ENCODE results near the gene ZFP64.

The ZFP64 gene

DNA sequence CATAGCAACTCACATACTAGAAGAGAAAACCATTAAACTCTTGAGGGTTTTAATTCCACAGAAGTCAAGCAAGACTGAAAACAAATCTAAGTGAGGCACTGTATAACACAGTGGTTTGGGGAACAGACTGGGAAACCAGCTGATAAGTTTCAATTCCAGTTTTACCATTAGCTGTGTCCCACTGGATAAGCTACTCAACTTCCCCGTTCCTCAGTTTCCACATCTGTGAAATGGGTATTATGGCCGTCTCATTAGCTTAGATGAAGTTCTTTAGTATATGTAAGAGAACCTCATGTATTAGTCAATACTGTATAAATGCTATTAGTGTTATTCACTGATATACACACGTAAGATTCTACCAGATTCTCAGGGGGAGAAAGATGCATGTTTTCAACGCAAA is 89.0 kb downstream of the ZFP64 start:
- Histone ChIP-seq H3K9me3 (ENCODE audit: control insufficient read depth, insufficient read depth, low read length) (no peaks in the 10 kb centered on the region), H3K27ac (ENCODE audit: low read depth, low read length) (no peak overlapping the region), H3F3A (ENCODE audit: control insufficient read depth, insufficient read depth) (no peaks in the 10 kb centered on the region), H3K4me1 (ENCODE audit: control insufficient read depth, low read length) (peaks cover 18% of the 10 kb centered on the region), H3K4me2 (ENCODE audit: low read length) (no peak overlapping the region), H3K9me2 (replicated peaks; ENCODE audit: control insufficient read depth, low read length) (no peaks in the 10 kb centered on the region), H3K36me3 (ENCODE audit: control insufficient read depth, low read length) (no peaks in the 10 kb centered on the region), H3K4me3 (ENCODE audit: low read length) (no peak overlapping the region), H3K79me2 (ENCODE audit: control insufficient read depth, low read length) (no peaks in the 10 kb centered on the region), H3K27me3 (ENCODE audit: control insufficient read depth, low read length) (peaks cover 15% of the 10 kb centered on the region), H4K20me1 (ENCODE audit: control insufficient read depth, insufficient read depth, low read depth, low read length) (no peaks in the 10 kb centered on the region)
- TF ChIP-seq CTCF (IDR thresholded peaks at IDR 0.05; ENCODE audit: low read depth, low read length, poor library complexity, severe bottlenecking) (no peak), EZH2phosphoT487 (IDR thresholded peaks at IDR 0.05; ENCODE audit: borderline replicate concordance, low read length) (no peak)

DNA sequence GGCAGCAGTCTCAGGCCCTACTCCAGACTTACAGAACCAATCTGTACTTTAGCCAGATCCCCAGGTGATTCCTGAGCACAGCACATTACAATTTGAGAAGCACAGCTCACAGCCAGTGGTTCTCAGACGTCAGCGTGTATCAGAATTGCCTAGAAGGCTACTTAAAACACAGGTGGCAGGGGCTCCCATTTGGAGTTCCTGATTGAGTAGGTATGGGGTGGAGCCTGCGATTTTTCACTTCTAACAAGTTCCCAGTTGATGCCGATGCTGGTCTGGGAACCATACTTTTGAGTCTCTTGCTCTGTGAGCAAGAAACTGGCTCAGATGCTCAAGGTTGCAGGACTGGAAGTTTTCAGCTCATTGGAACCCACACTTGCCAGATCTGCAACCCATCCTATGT is 89.5 kb downstream of the ZFP64 start:
- Histone ChIP-seq H3K9me3 (ENCODE audit: control insufficient read depth, insufficient read depth, low read length) (no peaks in the 10 kb centered on the region), H3K36me3 (ENCODE audit: control insufficient read depth, low read length) (no peaks in the 10 kb centered on the region), H3K27ac (ENCODE audit: low read depth, low read length) (no peak overlapping the region), H3F3A (ENCODE audit: control insufficient read depth, insufficient read depth) (no peaks in the 10 kb centered on the region), H3K9me2 (replicated peaks; ENCODE audit: control insufficient read depth, low read length) (no peaks in the 10 kb centered on the region), H3K27me3 (ENCODE audit: control insufficient read depth, low read length) (peaks cover 15% of the 10 kb centered on the region), H3K79me2 (ENCODE audit: control insufficient read depth, low read length) (no peaks in the 10 kb centered on the region), H3K4me3 (ENCODE audit: low read length) (no peak overlapping the region), H3K4me1 (ENCODE audit: control insufficient read depth, low read length) (peaks cover 18% of the 10 kb centered on the region), H4K20me1 (ENCODE audit: control insufficient read depth, insufficient read depth, low read depth, low read length) (no peaks in the 10 kb centered on the region), H3K4me2 (ENCODE audit: low read length) (no peak overlapping the region)
- no peak for TF ChIP-seq EZH2phosphoT487 (IDR thresholded peaks at IDR 0.05; ENCODE audit: borderline replicate concordance, low read length)
- TF ChIP-seq CTCF (IDR thresholded peaks at IDR 0.05; ENCODE audit: low read depth, low read length, poor library complexity, severe bottlenecking) = no peak
